ENCODE measurements around the gene TRIM63. TPM values are rescaled to one million over a fixed set of nuclear protein-coding genes. Genes with fewer than 3 reads are reported as not detected.

Gene TRIM63
- 0.22 TPM in 1 of 2 replicates, not detected in the other for total RNA-seq

DNA sequence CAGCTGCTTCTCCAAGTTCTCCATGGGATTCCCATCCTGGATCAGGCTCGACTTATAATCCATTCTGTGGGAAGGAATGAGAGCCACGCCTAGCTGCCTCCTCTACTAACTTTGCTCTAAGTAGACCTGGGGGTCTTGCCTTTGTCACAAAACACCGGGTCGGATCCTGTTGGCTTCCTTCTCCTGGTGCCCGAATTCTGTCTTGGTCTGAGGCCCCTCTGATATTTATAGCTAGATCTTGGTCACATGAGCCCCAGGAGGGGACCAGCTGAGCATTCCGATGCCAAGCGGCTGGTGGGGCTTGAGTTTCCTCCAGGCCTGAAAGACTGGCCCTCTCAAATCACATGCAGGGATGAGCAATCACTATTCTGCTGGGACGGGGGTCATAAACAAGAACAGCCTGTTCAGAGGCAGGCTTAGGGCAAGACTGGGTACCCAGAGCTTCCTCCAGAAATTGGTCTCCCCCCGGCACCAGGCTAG lies at the start of gene TRIM63:
Gene TRIM63, minus strand, starts transcription at position 199 of the 480 bp plus-strand sequence. Its CDS starts 136 bp downstream, at position 63.

GRCh38 chr1:26111530-26112406 lies 44.3 kb upstream of the TRIM63 start, which contains the start of gene PDIK1L:
TSS of gene PDIK1L (plus strand) at chr1:26111824. CDS start at chr1:26114309, 2,485 bp downstream.

DNA sequence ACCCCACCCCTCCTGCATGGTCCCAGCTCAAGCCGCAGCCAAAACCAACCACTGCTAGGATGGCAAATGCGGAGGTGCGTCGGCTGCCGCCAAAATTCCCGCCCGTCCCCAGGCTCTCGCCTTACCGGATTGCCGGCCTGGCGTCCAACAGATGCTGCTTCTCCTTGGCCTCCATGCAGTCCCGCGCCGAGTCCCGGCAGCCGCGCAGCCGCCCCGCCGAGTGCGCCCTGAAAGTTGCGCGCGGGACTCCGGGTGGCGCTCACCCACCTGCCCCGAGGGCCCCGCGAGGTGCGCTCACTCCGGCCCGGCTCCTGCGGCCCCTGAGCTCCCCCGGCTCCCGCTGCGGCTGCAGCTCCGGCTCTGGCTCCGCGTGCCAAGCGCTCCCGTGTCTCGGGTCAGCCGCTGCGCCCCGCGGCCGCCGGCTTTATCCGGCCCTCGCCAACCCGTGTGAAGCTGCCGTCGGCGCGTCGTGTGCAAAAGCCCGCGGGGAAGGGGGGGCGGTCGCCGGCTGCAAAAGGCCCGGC lies 21.6 kb downstream of the TRIM63 start, which contains the start of gene SLC30A2:
Gene SLC30A2, minus strand, starts transcription at position 397 of the 524 bp plus-strand sequence. Its CDS starts 222 bp downstream, at position 175.

GRCh38 chr1:26021647-26022403 lies 45.6 kb downstream of the TRIM63 start, which contains the start of gene EXTL1:
TSS of gene EXTL1 (plus strand) at chr1:26021775. CDS start at chr1:26022647, 872 bp downstream.

Small RNA genes lying within 50 kb of the gene (small RNA-seq; reads per million reads assigned to genes)
- gene RF00283 (ENCODE audit: low replicate concordance) (not detected), gene RF00492 (ENCODE audit: low replicate concordance) (not detected)

Other genes with a start within 250 kb of the TRIM63 start
- gene MTFR1L, start 247.7 kb downstream of the TRIM63 start, total RNA-seq: 49.9 and 50.1 TPM in 2 replicates
- 0.22 and 6.6 TPM in 2 replicates for gene AUNIP, start 208.2 kb downstream of the TRIM63 start, total RNA-seq
- 6.6 and 12.2 TPM in 2 replicates for gene PAQR7, start 191.9 kb downstream of the TRIM63 start, total RNA-seq
- 21.2 and 109 TPM in 2 replicates for gene STMN1, start 161.2 kb downstream of the TRIM63 start, total RNA-seq
- gene PAFAH2, start 69.6 kb downstream of the TRIM63 start, total RNA-seq: 7.9 and 13.2 TPM in 2 replicates
- gene EXTL1, start 45.9 kb downstream of the TRIM63 start, total RNA-seq: under 0.01 and 0.43 TPM in 2 replicates
- gene SLC30A2, start 21.5 kb downstream of the TRIM63 start, total RNA-seq: not detected in 2 replicates
- 4.6 and 5.6 TPM in 2 replicates for gene PDIK1L, start 44.2 kb upstream of the TRIM63 start, total RNA-seq
- gene FAM110D, start 91.4 kb upstream of the TRIM63 start, total RNA-seq: not detected in 2 replicates
- gene C1orf232, start 101.3 kb upstream of the TRIM63 start, total RNA-seq: not detected in 2 replicates
- gene ZNF593, start 102.3 kb upstream of the TRIM63 start, total RNA-seq: 24.3 and 26.3 TPM in 2 replicates
- gene ZNF593OS, start 104.2 kb upstream of the TRIM63 start, total RNA-seq: not detected in 2 replicates
- gene CNKSR1, start 109.9 kb upstream of the TRIM63 start, total RNA-seq: 0.22 TPM in 1 of 2 replicates, not detected in the other
- gene CATSPER4, start 123.0 kb upstream of the TRIM63 start, total RNA-seq: not detected in 2 replicates
- gene CEP85, start 166.6 kb upstream of the TRIM63 start, total RNA-seq: 2.4 and 13.7 TPM in 2 replicates
- 32.0 and 36.7 TPM in 2 replicates for gene SH3BGRL3, start 212.5 kb upstream of the TRIM63 start, total RNA-seq
- gene UBXN11, start 239.0 kb upstream of the TRIM63 start, total RNA-seq: 6.8 and 7.7 TPM in 2 replicates

Data from placental pericyte (primary cell).